IMR-90 (cell line): Measurements from ENCODE around the gene ATXN1. TPM values are rescaled to one million over a fixed set of nuclear protein-coding genes. Genes with fewer than 3 reads are reported as not detected.

Experiments
- ATAC-seq: fragments of 200-7000 bp; cut with Tn5 transposase; 2 replicates; pipeline ENCODE4 v1.9.1; 2020; ENCODE audit warnings: low read depth, mild to moderate bottlenecking, moderate library complexity
- BruUV-seq: library from RNA; stranded (reverse); fragments of 400-500 nt; replicated peaks from 2 replicates; lab custom pipeline; 2021; lab: Mats Ljungman, UMichigan
- CTCF ChIA-PET: fragments of 300-600 bp; formaldehyde crosslinking; extraction: SDS; loops from one replicate; lab custom pipeline; 2021; ENCODE audit warnings: antibody characterized with exemption; lab: Yijun Ruan, JAX
- POLR2A ChIA-PET: fragments of 300-600 bp; sonication (Branson Sonifier 250); formaldehyde crosslinking; loops from one replicate; lab custom pipeline; 2022; ENCODE audit warnings: antibody characterized with exemption; ENCODE audit not compliant: unreplicated experiment; lab: Charles Lee
- DNase-seq: peaks from one replicate; pipeline ENCODE4 v3.0.0; 2013
- H2AFZ ChIP-seq: replicated peaks from 2 replicates; pipeline ENCODE3; 2013; ENCODE audit warnings: low read length, mild to moderate bottlenecking; ENCODE audit not compliant: poor library complexity
- H2AK5ac ChIP-seq: 2 replicates; pipeline ENCODE4 v1.6.1; 2013; ENCODE audit warnings: low read depth, low read length, inconsistent platforms
- H2AK9ac ChIP-seq: replicated peaks from 2 replicates; pipeline ENCODE3; 2013; ENCODE audit warnings: mild to moderate bottlenecking, low read depth, low read length, moderate library complexity; ENCODE audit not compliant: poor library complexity
- H2BK120ac ChIP-seq: 2 replicates; pipeline ENCODE4 v1.6.1; 2013; ENCODE audit warnings: low read depth, low read length, inconsistent platforms
- H2BK15ac ChIP-seq: 3 replicates; pipeline ENCODE4 v1.6.1; 2013; ENCODE audit warnings: low read depth, low read length, inconsistent platforms
- H2BK20ac ChIP-seq: 2 replicates; pipeline ENCODE4 v1.6.1; 2013; ENCODE audit warnings: low read depth, mild to moderate bottlenecking, inconsistent platforms, low read length, moderate library complexity
- H2BK5ac ChIP-seq: 2 replicates; pipeline ENCODE4 v1.6.1; 2013; ENCODE audit warnings: mild to moderate bottlenecking, low read depth, low read length, inconsistent platforms; ENCODE audit not compliant: poor library complexity, severe bottlenecking
- H3K14ac ChIP-seq: replicated peaks from 2 replicates; pipeline ENCODE4 v1.6.1; 2013; ENCODE audit warnings: low read depth, low read length, inconsistent platforms
- H3K18ac ChIP-seq: 2 replicates; pipeline ENCODE4 v1.6.1; 2013; ENCODE audit warnings: low read depth, low read length, control low read depth
- H3K23ac ChIP-seq: 2 replicates; pipeline ENCODE4 v1.6.1; 2013; ENCODE audit warnings: low read depth, low read length, inconsistent platforms
- H3K27ac ChIP-seq: 2 replicates; pipeline ENCODE4 v1.5.1; 2013; ENCODE audit warnings: mild to moderate bottlenecking, control low read depth, low read length; ENCODE audit not compliant: insufficient read depth
- H3K27me3 ChIP-seq: 2 replicates; pipeline ENCODE4 v1.6.1; 2013; ENCODE audit warnings: low read length; ENCODE audit not compliant: control insufficient read depth, insufficient read depth
- H3K36me3 ChIP-seq: 2 replicates; pipeline ENCODE4 v1.6.1; 2013; ENCODE audit warnings: low read length, mixed read lengths; ENCODE audit not compliant: control insufficient read depth, insufficient read depth
- H3K4ac ChIP-seq: 2 replicates; pipeline ENCODE4 v1.6.1; 2013; ENCODE audit warnings: low read depth, low read length, inconsistent platforms
- H3K4me1 ChIP-seq: 2 replicates; pipeline ENCODE4 v1.6.1; 2013; ENCODE audit warnings: low read length, mixed read lengths; ENCODE audit not compliant: control insufficient read depth, insufficient read depth
- H3K4me2 ChIP-seq: 2 replicates; pipeline ENCODE4 v1.6.1; 2013; ENCODE audit warnings: low read depth, mild to moderate bottlenecking, control low read depth, low read length, moderate library complexity
- H3K4me3 ChIP-seq: 2 replicates; pipeline ENCODE4 v1.5.1; 2013; ENCODE audit warnings: low read depth, mild to moderate bottlenecking, control low read depth, low read length, moderate library complexity; ENCODE audit not compliant: insufficient read depth
- H3K56ac ChIP-seq: 2 replicates; pipeline ENCODE4 v1.6.1; 2013; ENCODE audit warnings: low read length, inconsistent platforms; ENCODE audit not compliant: insufficient read depth; ENCODE audit errors: extremely low read depth
- H3K79me1 ChIP-seq, 2 experiments: 2 replicates each; pipeline ENCODE4 v1.6.1; 2013; ENCODE audit warnings: low read length in 2 of 2, inconsistent platforms in 1 of 2, low read depth in 1 of 2
- H3K9ac ChIP-seq: 2 replicates; pipeline ENCODE4 v1.6.1; 2013; ENCODE audit warnings: low read depth, low read length, control low read depth
- H3K9me1 ChIP-seq: 2 replicates; pipeline ENCODE4 v1.6.1; 2013; ENCODE audit warnings: low read length, inconsistent platforms; ENCODE audit not compliant: insufficient read depth
- H3K9me3 ChIP-seq: 2 replicates; pipeline ENCODE4 v1.6.1; 2013; ENCODE audit warnings: low read length; ENCODE audit not compliant: control insufficient read depth, insufficient read depth
- H4K20me1 ChIP-seq: 2 replicates; pipeline ENCODE4 v1.6.1; 2013; ENCODE audit warnings: low read length, inconsistent platforms; ENCODE audit not compliant: insufficient read depth
- H4K5ac ChIP-seq: 2 replicates; pipeline ENCODE4 v1.6.1; 2013; ENCODE audit warnings: mild to moderate bottlenecking, low read depth, low read length, control low read depth
- H4K8ac ChIP-seq, 2 experiments: 2 replicates each; pipeline ENCODE4 v1.6.1; 2013; ENCODE audit warnings: low read depth in 2 of 2, low read length in 2 of 2, control low read depth in 1 of 2, inconsistent platforms in 1 of 2
- H4K91ac ChIP-seq: 2 replicates; pipeline ENCODE4 v1.6.1; 2013; ENCODE audit warnings: low read depth, low read length, inconsistent platforms; ENCODE audit not compliant: insufficient read depth
- BHLHE40 ChIP-seq: fragments of 150-350 bp; IDR thresholded peaks from 2 replicates; pipeline ENCODE4 v1.6.1; 2016; ENCODE audit warnings: mild to moderate bottlenecking, low read depth, low read length
- CEBPB ChIP-seq: IDR thresholded peaks from 2 replicates; pipeline ENCODE4 v1.6.1; 2012; ENCODE audit warnings: low read depth, low read length, improper control_type of control experiment
- CHD1 ChIP-seq: IDR thresholded peaks from 2 replicates; pipeline ENCODE4 v1.6.1; 2012; ENCODE audit warnings: low read depth, low read length, improper control_type of control experiment
- CTCF ChIP-seq: conservative IDR thresholded peaks from 2 replicates; pipeline ENCODE4 v1.5.1; 2012; ENCODE audit warnings: mild to moderate bottlenecking, low read depth, low read length, improper control_type of control experiment
- ELK1 ChIP-seq: fragments of 150-350 bp; IDR thresholded peaks from 2 replicates; pipeline ENCODE4 v1.6.1; 2016; ENCODE audit warnings: low read depth, mild to moderate bottlenecking, low read length, moderate library complexity, borderline replicate concordance
- FOS ChIP-seq: fragments of 150-350 bp; IDR thresholded peaks from 2 replicates; pipeline ENCODE4 v1.6.1; 2016; ENCODE audit warnings: low read depth, low read length
- MAFK ChIP-seq: IDR thresholded peaks from 2 replicates; pipeline ENCODE4 v1.6.1; 2012; ENCODE audit warnings: low read depth, low read length, improper control_type of control experiment
- MAZ ChIP-seq: IDR thresholded peaks from 2 replicates; pipeline ENCODE4 v1.6.1; 2012; ENCODE audit warnings: low read depth, mild to moderate bottlenecking, low read length, improper control_type of control experiment, moderate library complexity, borderline replicate concordance
- MXI1 ChIP-seq: IDR thresholded peaks from 2 replicates; pipeline ENCODE4 v1.6.1; 2012; ENCODE audit warnings: low read depth, mild to moderate bottlenecking, low read length, moderate library complexity, borderline replicate concordance
- NFE2L2 ChIP-seq: fragments of 150-350 bp; IDR thresholded peaks from 2 replicates; pipeline ENCODE4 v1.6.1; 2016; ENCODE audit warnings: low read depth, mild to moderate bottlenecking, low read length
- POLR2A ChIP-seq: IDR thresholded peaks from 2 replicates; pipeline ENCODE4 v1.6.1; 2012; ENCODE audit warnings: mild to moderate bottlenecking, low read depth, low read length
- RAD21 ChIP-seq: IDR thresholded peaks from 2 replicates; pipeline ENCODE4 v1.6.1; 2012; ENCODE audit warnings: low read length, improper control_type of control experiment
- RCOR1 ChIP-seq: IDR thresholded peaks from 2 replicates; pipeline ENCODE4 v1.6.1; 2012; ENCODE audit warnings: mild to moderate bottlenecking, low read length, improper control_type of control experiment; ENCODE audit not compliant: insufficient replicate concordance
- SMC3 ChIP-seq: fragments of 150-350 bp; IDR thresholded peaks from 2 replicates; pipeline ENCODE4 v1.6.1; 2016; ENCODE audit warnings: low read depth, mild to moderate bottlenecking, antibody characterized with exemption, low read length, moderate library complexity
- USF2 ChIP-seq: fragments of 150-350 bp; IDR thresholded peaks from 2 replicates; pipeline ENCODE4 v1.6.1; 2017; ENCODE audit warnings: mild to moderate bottlenecking, antibody characterized with exemption, low read length, low read depth
- WGBS, 2 experiments: methylation state at CpG; one replicate each; pipeline versions ENCODE4 v1.1.5 to v1.1.7; 2013; ENCODE audit warnings: missing lambda C conversion rate in 2 of 2; ENCODE audit not compliant: insufficient read length in 1 of 2; ENCODE audit errors: extremely low coverage in 2 of 2; 5-methylcytosine and 5-hydroxymethylcytosine counted together
- dilution Hi-C: fragments of 300-500 bp; cut with HindIII; formaldehyde crosslinking; loops from one replicate; pipeline ENCODE4 v1.14.3; 2018; ENCODE audit warnings: low sequenced_read_pairs; ENCODE audit not compliant: unreplicated experiment
- in situ Hi-C: fragments of 300-500 bp; cut with MboI; formaldehyde crosslinking; loops from 3 replicates; pipeline ENCODE4 v1.14.3; 2019; ENCODE audit warnings: low sequenced_read_pairs, inconsistent platforms, mixed read lengths
- intact Hi-C: fragments of 100-400 bp; cut with micrococcal nuclease; formaldehyde crosslinking; loops from 2 replicates; pipeline ENCODE4 v1.10.0; 2022
- polyA plus RNA-seq, 3 experiments: library from polyadenylated mRNA; depleted of rRNA; stranded (reverse); fragments of >200 nt; gene quantifications; 2 replicates each; pipeline ENCODE4 v1.2.3, GENCODE V29; 2012; ENCODE audit warnings: low replicate concordance in 1 of 3
- total RNA-seq: library from RNA; depleted of rRNA; stranded (reverse); fragments of >200 nt; gene quantifications from 2 replicates; pipeline ENCODE4 v1.2.3, GENCODE V29; 2012

The ATXN1 gene
- total and polyA plus RNA-seq, 2 of the 4 experiments (the other 2 are of a cell fraction): 7.3 to 11.1 TPM

GRCh38 chr6:16466800-16467553, 294.3 kb downstream of the ATXN1 start:
- Histone ChIP-seq H4K20me1 (no peaks in the 10 kb centered on the region), H3K18ac (no peak overlapping the region), H2BK5ac (no peak overlapping the region), H4K91ac (no peak overlapping the region), H3K9me1 (peaks cover 11% of the 10 kb centered on the region), H3K79me1 (peaks cover 11 to 22% of the 10 kb centered on the region in 2 experiments; a peak in 3 of 4 replicates), H2AFZ (peak overlapping the region; percentile 27), H2AK9ac (peak overlapping the region; percentile 59), H3K4me2 (no peak overlapping the region), H2BK20ac (no peak overlapping the region), H3K27me3 (no peaks in the 10 kb centered on the region), H4K5ac (0 out of 2 replicates have a peak overlapping the region, but pooled peaks have one; percentile 13), H3K23ac (no peak overlapping the region), H3K14ac (no peak overlapping the region), H3K56ac (no peak overlapping the region), H2AK5ac (no peak overlapping the region; the same call in 1 of the 2 replicates), H2BK120ac (no peak overlapping the region), H3K4ac (peak overlapping the region; percentile 29), H2BK15ac (no peak overlapping the region; the same call in 2 of the 3 replicates), H4K8ac (peak overlapping the region in 1 of 2 experiments; percentile 57; a peak in 1 of 4 replicates), H3K4me3 (no peak overlapping the region), H3K36me3 (no peaks in the 10 kb centered on the region), H3K9me3 (no peaks in the 10 kb centered on the region), H3K9ac (no peak overlapping the region), H3K4me1 (peaks cover 9% of the 10 kb centered on the region), H3K27ac (no peak overlapping the region)
- ChIA-PET CTCF (interaction anchor here (0.6 to 1.0 kb wide), 2 partner anchors 44 to 57 kb away, joined by 3 to 5 read pairs; no protein-coding TSS in a partner anchor), POLR2A (no interaction called here)
- no CpG with 5 or more reads among the region's 13 CpGs for WGBS, 2 experiments
- DNase-seq (no peak), ATAC-seq (no peak)
- in situ Hi-C loops (no loop called here), dilution Hi-C loops (no loop called here), intact Hi-C loops (no loop called here)
- no TSS peak for BruUV-seq
- no peak for TF ChIP-seq CTCF
- TF ChIP-seq USF2: no peak
- no peak for TF ChIP-seq RCOR1
- no peak for TF ChIP-seq MXI1
- no peak for TF ChIP-seq SMC3
- TF ChIP-seq MAZ: no peak
- no peak for TF ChIP-seq NFE2L2
- no peak for TF ChIP-seq MAFK
- TF ChIP-seq BHLHE40: no peak
- TF ChIP-seq POLR2A: no peak
- no peak for TF ChIP-seq CHD1
- no peak for TF ChIP-seq FOS
- TF ChIP-seq CEBPB: no peak
- no peak for TF ChIP-seq ELK1
- no peak for TF ChIP-seq RAD21
